T-cell (primary cell): Measurements from ENCODE around the gene LRRK1. TPM values are rescaled to one million over a fixed set of nuclear protein-coding genes. Genes with fewer than 3 reads are reported as not detected.

Experiments
- ATAC-seq, 4 experiments: fragments of 200-7000 bp in 3 of 4; fragments of 150-1000 bp in 1 of 4; cut with Tn5 transposase; replicated peaks in 1 of 4; 1 replicate in 3 of 4; 2 replicates in 1 of 4; pipeline ENCODE4 v1.10.0; 2021; ENCODE audit warnings: moderate library complexity in 3 of 4, mild to moderate bottlenecking in 2 of 4, moderate number of reproducible peaks in 1 of 4
- CTCF ChIA-PET, 2 donors: fragments of 300-600 bp; sonication (Branson Sonifier 250); formaldehyde crosslinking; loops; one replicate each; lab custom pipeline; 2022; ENCODE audit warnings: antibody characterized with exemption in 2 of 2; lab: Charles Lee
- POLR2A ChIA-PET, 2 donors: fragments of 300-600 bp; sonication (Branson Sonifier 250); formaldehyde crosslinking; loops; one replicate each; lab custom pipeline; 2022; ENCODE audit warnings: antibody characterized with exemption in 2 of 2; lab: Charles Lee
- DNase-seq, 35 experiments: peaks; one replicate each; pipeline versions ENCODE4 v3.0.0 to v3.0.0-alpha.2; 2013 to 2023
- H3K27ac ChIP-seq: one replicate; pipeline ENCODE4 v1.5.1; 2013; ENCODE audit warnings: low read length
- H3K27me3 ChIP-seq, 2 experiments: replicated peaks in 1 of 2; 1 replicate in 1 of 2; 2 replicates in 1 of 2; pipeline versions ENCODE4 v1.6.1 to v1.7.0; 2013; ENCODE audit warnings: low read length in 1 of 2, mixed read lengths in 1 of 2; ENCODE audit not compliant: control insufficient read depth in 2 of 2, insufficient read depth in 2 of 2; ENCODE audit errors: extremely low read depth in 1 of 2
- H3K36me3 ChIP-seq, 2 donors: 1 replicate in 1 of 2; 2 replicates in 1 of 2; pipeline versions ENCODE4 v1.6.1 to v1.7.0; 2013; ENCODE audit warnings: low read length in 1 of 2; ENCODE audit not compliant: control insufficient read depth in 2 of 2, insufficient read depth in 1 of 2; ENCODE audit errors: extremely low read depth in 1 of 2
- H3K4me1 ChIP-seq, 2 experiments: 1 replicate in 1 of 2; 2 replicates in 1 of 2; pipeline versions ENCODE4 v1.6.1 to v1.7.0; 2013; ENCODE audit warnings: low read length in 2 of 2, mixed read lengths in 1 of 2; ENCODE audit not compliant: insufficient read depth in 2 of 2, control insufficient read depth in 1 of 2; ENCODE audit errors: extremely low read depth in 1 of 2
- H3K4me3 ChIP-seq, 2 donors: 1 replicate in 1 of 2; 2 replicates in 1 of 2; pipeline versions ENCODE4 v1.5.1 to v1.7.0; 2013; ENCODE audit warnings: mild to moderate bottlenecking in 2 of 2, low read length in 1 of 2, moderate library complexity in 1 of 2; ENCODE audit not compliant: control insufficient read depth in 1 of 2; ENCODE audit errors: extremely low read depth in 1 of 2
- H3K9me3 ChIP-seq: 2 replicates; pipeline ENCODE4 v1.7.0; 2013
- H3K27ac Mint-ChIP-seq, 2 donors: one replicate each; pipeline ENCODE4 v1.8.0; 2020 to 2021; ENCODE audit warnings: mild to moderate bottlenecking in 2 of 2, mixed read lengths in 2 of 2
- H3K27me3 Mint-ChIP-seq, 2 donors: one replicate each; pipeline ENCODE4 v1.8.0; 2021 to 2022; ENCODE audit warnings: mixed read lengths in 2 of 2
- H3K36me3 Mint-ChIP-seq: one replicate; pipeline ENCODE4 v1.8.0; 2021; ENCODE audit warnings: mixed read lengths
- H3K4me1 Mint-ChIP-seq, 3 donors: one replicate each; pipeline ENCODE4 v1.8.0; 2020 to 2022; ENCODE audit warnings: mixed read lengths in 3 of 3, mild to moderate bottlenecking in 1 of 3
- H3K4me3 Mint-ChIP-seq, 3 donors: one replicate each; pipeline ENCODE4 v1.8.0; 2020 to 2022; ENCODE audit warnings: mild to moderate bottlenecking in 3 of 3, mixed read lengths in 3 of 3, moderate library complexity in 3 of 3
- H3K9me3 Mint-ChIP-seq, 3 donors: one replicate each; pipeline ENCODE4 v1.8.0; 2020 to 2022; ENCODE audit warnings: mixed read lengths in 3 of 3
- WGBS: methylation state at CpG from one replicate; pipeline ENCODE4 v1.1.5; 2013; ENCODE audit warnings: missing lambda C conversion rate; ENCODE audit not compliant: insufficient coverage; 5-methylcytosine and 5-hydroxymethylcytosine counted together
- total RNA-seq, 35 experiments: library from RNA in 6 of 35; stranded (reverse) in 6 of 35; fragments of 120-200 nt in 1 of 35; gene quantifications; one replicate each; pipeline versions ENCODE4 v1.2.1 to v1.2.4 and lab custom pipeline; 2013 to 2026

Gene LRRK1
- total RNA-seq, 5 donors from 2014 or later (not counting 1 experiment from before 2014, with no cell fraction given), result 1.1 to 2.0 (median 1.7) TPM

- ChIA-PET CTCF (interaction anchor here (0.8 to 2.1 kb wide), 6 partner anchors 152 to 173 kb away, joined by 3 to 14 read pairs (median 6); no protein-coding TSS in a partner anchor), POLR2A (no interaction called here)
- H3K4me1 Mint-ChIP-seq, result no peaks in the 10 kb centered on the region
- H3K27ac Mint-ChIP-seq, result no peak overlapping the region
- Histone ChIP-seq H3K27me3 (peaks cover 0 to 37% of the 10 kb centered on the region in 2 experiments), H3K4me1 (peaks cover 0 to 4% of the 10 kb centered on the region in 2 experiments), H3K4me3 (no peak overlapping the region), H3K9me3 (no peaks in the 10 kb centered on the region), H3K36me3 (no peaks in the 10 kb centered on the region), H3K27ac (no peak overlapping the region)
- no peaks in the 10 kb centered on the region for H3K9me3 Mint-ChIP-seq
- ATAC-seq (no peak), DNase-seq (no peak)
- H3K27me3 Mint-ChIP-seq, result peaks cover 0 to 2% of the 10 kb centered on the region in 2 donors
- 100% methylated on average over 3 of the region's 9 CpGs for WGBS
- no peaks in the 10 kb centered on the region for H3K36me3 Mint-ChIP-seq
- no peak overlapping the region for H3K4me3 Mint-ChIP-seq
Observed at GRCh38 chr15:101089579-101090427, 170.6 kb downstream of the LRRK1 start.

GRCh38 chr15:101090428-101090790 lies 171.3 kb downstream of the LRRK1 start:
- Mint-ChIP-seq H3K27me3 (peaks cover 0 to 2% of the 10 kb centered on the region in 2 donors), H3K4me1 (no peaks in the 10 kb centered on the region), H3K4me3 (no peak overlapping the region), H3K9me3 (no peaks in the 10 kb centered on the region), H3K27ac (no peak overlapping the region), H3K36me3 (no peaks in the 10 kb centered on the region)
- Histone ChIP-seq H3K4me1 (peaks cover 0 to 4% of the 10 kb centered on the region in 2 experiments), H3K36me3 (no peaks in the 10 kb centered on the region), H3K9me3 (no peaks in the 10 kb centered on the region), H3K27me3 (peaks cover 0 to 37% of the 10 kb centered on the region in 2 experiments), H3K4me3 (no peak overlapping the region), H3K27ac (no peak overlapping the region)
- DNase-seq, result no peak
- ATAC-seq, result no peak
- ChIA-PET POLR2A (no interaction called here), CTCF (interaction anchor here (0.8 to 2.1 kb wide), 5 partner anchors 155 to 172 kb away, joined by 3 to 14 read pairs (median 4); no protein-coding TSS in a partner anchor)
- WGBS, result 81% methylated on average over 2 of the region's 2 CpGs

- no peak overlapping the region for H3K4me3 Mint-ChIP-seq
- Histone ChIP-seq H3K36me3 (no peaks in the 10 kb centered on the region), H3K27ac (no peak overlapping the region), H3K4me1 (peaks cover 0 to 4% of the 10 kb centered on the region in 2 experiments), H3K4me3 (no peak overlapping the region), H3K27me3 (peaks cover 0 to 37% of the 10 kb centered on the region in 2 experiments), H3K9me3 (no peaks in the 10 kb centered on the region)
- H3K27me3 Mint-ChIP-seq, result peaks cover 0 to 2% of the 10 kb centered on the region in 2 donors
- 88% methylated on average over 17 of the region's 20 CpGs for WGBS
- H3K9me3 Mint-ChIP-seq, result no peaks in the 10 kb centered on the region
- no peaks in the 10 kb centered on the region for H3K4me1 Mint-ChIP-seq
- H3K27ac Mint-ChIP-seq, result no peak overlapping the region
- DNase-seq, result no peak
- ChIA-PET POLR2A (no interaction called here), CTCF (interaction anchor here (1.4 to 2.1 kb wide), 2 partner anchors 167 to 171 kb away, joined by 4 to 10 read pairs; no protein-coding TSS in a partner anchor)
- no peaks in the 10 kb centered on the region for H3K36me3 Mint-ChIP-seq
- ATAC-seq, result no peak
Observed at GRCh38 chr15:101091080-101092017, 172.2 kb downstream of the LRRK1 start.

GRCh38 chr15:101092156-101092866 lies 173.2 kb downstream of the LRRK1 start:
- Mint-ChIP-seq H3K36me3 (no peaks in the 10 kb centered on the region), H3K4me1 (no peaks in the 10 kb centered on the region), H3K27ac (no peak overlapping the region), H3K9me3 (no peaks in the 10 kb centered on the region), H3K27me3 (peaks cover 0 to 2% of the 10 kb centered on the region in 2 donors), H3K4me3 (no peak overlapping the region)
- CTCF ChIA-PET, result interaction anchor here (0.5 to 0.9 kb wide), 2 partner anchors 196 to 460 kb away, joined by 3 to 7 read pairs; no protein-coding TSS in a partner anchor
- WGBS, result 92% methylated on average over 5 of the region's 11 CpGs
- Histone ChIP-seq H3K9me3 (no peaks in the 10 kb centered on the region), H3K36me3 (no peaks in the 10 kb centered on the region), H3K27me3 (peaks cover 0 to 29% of the 10 kb centered on the region in 2 experiments), H3K4me1 (peaks cover 0 to 4% of the 10 kb centered on the region in 2 experiments), H3K27ac (no peak overlapping the region), H3K4me3 (no peak overlapping the region)
- POLR2A ChIA-PET, result no interaction called here
- DNase-seq, result no peak
- no peak for ATAC-seq

- WGBS, result 95% methylated on average over 7 of the region's 12 CpGs
- Mint-ChIP-seq H3K4me3 (no peak overlapping the region), H3K9me3 (no peaks in the 10 kb centered on the region), H3K27ac (no peak overlapping the region), H3K4me1 (no peaks in the 10 kb centered on the region), H3K27me3 (peaks cover 0 to 2% of the 10 kb centered on the region in 2 donors), H3K36me3 (no peaks in the 10 kb centered on the region)
- no peak for DNase-seq
- Histone ChIP-seq H3K36me3 (no peaks in the 10 kb centered on the region), H3K27me3 (peaks cover 0 to 28% of the 10 kb centered on the region in 2 experiments), H3K4me1 (peaks cover 0 to 4% of the 10 kb centered on the region in 2 experiments), H3K4me3 (no peak overlapping the region), H3K27ac (no peak overlapping the region), H3K9me3 (no peaks in the 10 kb centered on the region)
- CTCF ChIA-PET, result interaction anchor here (0.5 to 1.2 kb wide), 3 partner anchors 165 to 460 kb away, joined by 3 to 7 read pairs (median 3); no protein-coding TSS in a partner anchor
- POLR2A ChIA-PET, result interaction anchor here in 1 of 2 donors (0.5 kb wide), 1 partner anchor 165 kb away, joined by 3 read pairs; no protein-coding TSS in a partner anchor
- no peak for ATAC-seq
Observed at GRCh38 chr15:101092867-101093202, 173.7 kb downstream of the LRRK1 start.
